ENCODE results near the gene S100A6. TPM values are rescaled to one million over a fixed set of nuclear protein-coding genes. Genes with fewer than 3 reads are reported as not detected.
A peak's percentile ranks its signal among the peaks of the same experiment; 100 is the strongest.

Gene S100A6
- total and polyA plus RNA-seq, 8 donors = 154 to 2,520 (median 634) TPM

DNA sequence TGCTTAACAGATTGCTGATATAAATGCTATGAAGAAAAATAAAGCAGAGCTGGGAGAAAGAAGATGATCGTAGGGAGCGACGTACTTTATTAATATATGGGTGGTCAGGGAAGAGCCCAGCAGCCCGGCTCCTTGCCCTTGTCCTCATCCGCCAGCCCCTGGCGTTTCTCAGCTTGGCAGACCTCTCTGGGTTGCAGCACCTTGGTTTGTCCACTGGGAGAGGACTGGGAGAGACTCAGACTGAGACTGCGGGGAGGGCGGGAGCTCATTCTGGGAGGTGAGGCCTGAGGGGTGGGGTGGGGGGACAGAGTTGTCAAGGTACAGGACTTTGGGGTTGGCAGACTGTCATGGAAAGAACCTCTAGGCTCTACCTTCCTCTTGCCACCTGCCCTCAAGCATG, 16.5 kb upstream of the S100A6 start:
- Histone ChIP-seq H3K9me3 (no peaks in the 10 kb centered on the region), H3K36me3 (no peaks in the 10 kb centered on the region), H3K4me1 (peaks cover 20 to 45% (median 35%) of the 10 kb centered on the region in 4 donors), H3K4me3 (no peak overlapping the region), H3K27ac (no peak overlapping the region), H3K27me3 (no peaks in the 10 kb centered on the region)
- intact Hi-C loops (cut with DNase I; ENCODE audit: low total_unique reads) = no loop called here
- TF ChIP-seq EP300 (IDR thresholded peaks at IDR 0.05) (no peak), CTCF (IDR thresholded peaks at IDR 0.05) (no peak), POLR2AphosphoS5 (IDR thresholded peaks at IDR 0.05) (no peak), POLR2A (IDR thresholded peaks at IDR 0.05) (no peak)
- no peak for DNase-seq
- WGBS, 5 donors = 83 to 92% (median 90%) methylated on average over 8 of the region's 8 CpGs

- Histone ChIP-seq H3K4me3 (no peak overlapping the region), H3K27ac (peak overlapping the region in 1 of 5 donors; percentile 70), H3K27me3 (no peaks in the 10 kb centered on the region), H3K4me1 (peaks cover 31 to 58% (median 47%) of the 10 kb centered on the region in 4 donors), H3K36me3 (no peaks in the 10 kb centered on the region), H3K9me3 (no peaks in the 10 kb centered on the region)
- no peak for TF ChIP-seq EP300 (IDR thresholded peaks at IDR 0.05)
- no peak for TF ChIP-seq POLR2AphosphoS5 (IDR thresholded peaks at IDR 0.05)
- TF ChIP-seq CTCF (IDR thresholded peaks at IDR 0.05) = no peak
- TF ChIP-seq POLR2A (IDR thresholded peaks at IDR 0.05) = no peak
- intact Hi-C loops (cut with DNase I; ENCODE audit: low total_unique reads) = no loop called here
- DNase-seq = no peak
- 76 to 91% (median 86%) methylated on average over 10 of the region's 10 CpGs for WGBS, 5 donors
Observed at GRCh38 chr1:153550827-153551500, 15.2 kb upstream of the S100A6 start.

DNA sequence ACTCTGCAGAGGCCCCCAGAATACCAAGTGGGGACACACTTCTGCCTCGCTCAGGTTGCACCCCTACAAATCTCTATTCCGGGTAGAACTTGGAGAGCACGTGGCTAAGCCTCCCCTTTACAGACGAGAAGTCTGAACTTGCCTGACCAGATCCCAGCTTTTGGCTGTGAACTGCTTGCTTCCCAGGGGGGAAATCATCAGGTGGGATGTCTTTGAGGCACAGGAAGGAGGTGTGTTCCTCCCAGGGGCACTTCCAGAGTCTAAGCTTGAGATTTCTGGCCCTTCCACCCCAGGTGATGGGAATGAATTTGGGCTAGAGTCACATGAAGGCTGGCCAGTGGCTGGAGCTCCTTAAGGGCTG, 14.6 kb upstream of the S100A6 start:
- no peaks in the 10 kb centered on the region for H3K9me3 ChIP-seq
- H3K4me3 ChIP-seq = no peak overlapping the region
- H3K4me1 ChIP-seq = peaks cover 37 to 64% (median 53%) of the 10 kb centered on the region in 4 donors
- peak overlapping the region in 1 of 5 donors; percentile 70 for H3K27ac ChIP-seq
- intact Hi-C loops (cut with DNase I; ENCODE audit: low total_unique reads) = no loop called here
- H3K36me3 ChIP-seq = no peaks in the 10 kb centered on the region
- WGBS, 5 donors = 87 to 95% (median 95%) methylated on average over 4 of the region's 4 CpGs
- no peaks in the 10 kb centered on the region for H3K27me3 ChIP-seq
- peak in 1 of 2 donors; percentile 3 for DNase-seq
- TF ChIP-seq POLR2A (IDR thresholded peaks at IDR 0.05) (no peak), CTCF (IDR thresholded peaks at IDR 0.05) (no peak), POLR2AphosphoS5 (IDR thresholded peaks at IDR 0.05) (no peak), EP300 (IDR thresholded peaks at IDR 0.05) (no peak)

DNA sequence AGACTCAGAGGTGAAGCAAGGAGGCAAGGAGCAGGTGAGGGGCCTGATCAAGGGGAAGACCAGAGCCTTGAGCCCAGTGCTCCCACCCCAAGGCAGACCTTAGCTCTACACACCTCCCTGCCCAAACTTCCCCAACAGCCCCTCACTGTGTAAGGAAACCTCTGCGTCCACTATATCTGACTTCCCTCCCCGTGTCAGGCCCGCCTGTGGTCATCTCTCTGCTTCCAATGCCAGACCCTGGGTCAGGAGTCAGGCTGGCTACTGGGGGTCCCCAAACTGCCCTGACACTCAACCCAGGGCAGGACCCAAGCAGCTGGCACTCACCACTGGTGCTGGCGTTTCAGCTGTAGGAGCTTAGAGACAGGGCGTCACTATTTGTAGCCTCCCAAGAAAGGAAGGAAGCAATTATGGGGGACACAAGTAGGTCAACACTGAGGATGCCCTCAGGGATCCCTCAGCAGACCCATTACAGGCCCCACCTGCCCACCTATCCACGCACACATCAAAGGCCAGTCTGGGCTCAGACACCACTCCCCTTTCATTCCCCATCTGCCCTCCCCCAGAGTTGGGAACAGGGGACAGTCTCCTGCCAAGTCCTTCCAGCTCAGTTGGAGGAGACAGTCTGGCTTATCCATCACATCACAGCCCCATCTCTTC, 14.1 kb upstream of the S100A6 start:
- peak in 1 of 2 donors; percentile 3 for DNase-seq
- H3K9me3 ChIP-seq = no peaks in the 10 kb centered on the region
- no peaks in the 10 kb centered on the region for H3K27me3 ChIP-seq
- 82 to 92% (median 83%) methylated on average over 2 to 6 of the region's 6 CpGs for WGBS, 5 donors
- TF ChIP-seq CTCF (IDR thresholded peaks at IDR 0.05) (no peak), EP300 (IDR thresholded peaks at IDR 0.05) (no peak), POLR2AphosphoS5 (IDR thresholded peaks at IDR 0.05) (no peak), POLR2A (IDR thresholded peaks at IDR 0.05) (no peak)
- H3K36me3 ChIP-seq = no peaks in the 10 kb centered on the region
- peaks cover 42 to 69% (median 58%) of the 10 kb centered on the region in 4 donors for H3K4me1 ChIP-seq
- peak overlapping the region in 4 of 5 donors; percentile 49 to 70 (median 56) for H3K27ac ChIP-seq
- H3K4me3 ChIP-seq = no peak overlapping the region
- intact Hi-C loops (cut with DNase I; ENCODE audit: low total_unique reads) = no loop called here
